WTC11 (cell line): ENCODE data around the gene EP300. TPM values are rescaled to one million over a fixed set of nuclear protein-coding genes. Genes with fewer than 3 reads are reported as not detected.
A peak's percentile ranks its signal among the peaks of the same experiment; 100 is the strongest.

Source experiments
- ATAC-seq: fragments of 200-7000 bp; cut with Tn5 transposase; 2 replicates; pipeline ENCODE4 v1.10.0; 2021; ENCODE audit warnings: mild to moderate bottlenecking, moderate library complexity
- CTCF ChIA-PET: fragments of 300-600 bp; sonication (Branson Sonifier 250); formaldehyde crosslinking; loops from one replicate; lab custom pipeline; 2021; ENCODE audit warnings: antibody characterized with exemption; lab: Charles Lee
- POLR2A ChIA-PET: fragments of 350-600 bp; sonication (Branson Sonifier 250); formaldehyde crosslinking; loops from one replicate; lab custom pipeline; 2021; ENCODE audit warnings: antibody characterized with exemption; lab: Charles Lee
- DNase-seq: peaks from one replicate; pipeline ENCODE4 v3.0.0; 2021; ENCODE audit warnings: low spot score
- H3K27ac Mint-ChIP-seq: 2 replicates; pipeline ENCODE4 v1.8.0; 2021; ENCODE audit warnings: mixed read lengths
- H3K27me3 Mint-ChIP-seq: 2 replicates; pipeline ENCODE4 v1.8.0; 2021; ENCODE audit warnings: low read depth, mild to moderate bottlenecking, moderate library complexity, mixed read lengths
- H3K36me3 Mint-ChIP-seq: 2 replicates; pipeline ENCODE4 v1.8.0; 2021; ENCODE audit warnings: mixed read lengths
- H3K4me1 Mint-ChIP-seq: 2 replicates; pipeline ENCODE4 v1.8.0; 2022; ENCODE audit warnings: mixed read lengths
- H3K4me3 Mint-ChIP-seq: 2 replicates; pipeline ENCODE4 v1.8.0; 2021; ENCODE audit warnings: mild to moderate bottlenecking, moderate library complexity, mixed read lengths
- H3K9me3 Mint-ChIP-seq: 2 replicates; pipeline ENCODE4 v1.8.0; 2021; ENCODE audit warnings: mixed read lengths
- CBFB ChIP-seq: sonication (generic); formaldehyde crosslinking; IDR thresholded peaks from 2 replicates; pipeline ENCODE4 v1.8.1; 2022; ENCODE audit warnings: mild to moderate bottlenecking, low read depth, missing genetic modification reagents
- E2F5 ChIP-seq: sonication (generic); formaldehyde crosslinking; IDR thresholded peaks from 2 replicates; pipeline ENCODE4 v1.8.1; 2022; ENCODE audit warnings: mild to moderate bottlenecking, moderate library complexity, missing genetic modification reagents
- ELF4 ChIP-seq: sonication (generic); formaldehyde crosslinking; IDR thresholded peaks from 2 replicates; pipeline ENCODE4 v1.8.1; 2022; ENCODE audit warnings: low read depth, mild to moderate bottlenecking, moderate library complexity, missing genetic modification reagents
- ERG ChIP-seq: fragments of 250-450 bp; sonication (Bioruptor Pico); IDR thresholded peaks from 2 replicates; pipeline ENCODE4 v1.8.0; 2021; ENCODE audit warnings: mild to moderate bottlenecking
- FOXK1 ChIP-seq: sonication (generic); formaldehyde crosslinking; IDR thresholded peaks from 2 replicates; pipeline ENCODE4 v1.8.0; 2022; ENCODE audit warnings: mild to moderate bottlenecking, moderate library complexity, missing genetic modification reagents
- FOXP4 ChIP-seq: sonication (generic); formaldehyde crosslinking; IDR thresholded peaks from 2 replicates; pipeline ENCODE4 v1.8.0; 2022; ENCODE audit warnings: mild to moderate bottlenecking, missing genetic modification reagents
- GTF2I ChIP-seq: fragments of 250-450 bp; sonication (Bioruptor Pico); conservative IDR thresholded peaks from 2 replicates; pipeline ENCODE4 v1.4.0; 2021; ENCODE audit warnings: mild to moderate bottlenecking
- MLX ChIP-seq: sonication (generic); formaldehyde crosslinking; IDR thresholded peaks from 2 replicates; pipeline ENCODE4 v1.8.1; 2023; ENCODE audit warnings: mild to moderate bottlenecking, missing genetic modification reagents, moderate library complexity
- NFYB ChIP-seq: sonication (generic); formaldehyde crosslinking; conservative IDR thresholded peaks from 2 replicates; pipeline ENCODE4 v1.8.0; 2022; ENCODE audit warnings: low read depth, missing genetic modification reagents
- NR2C2 ChIP-seq: sonication (generic); formaldehyde crosslinking; IDR thresholded peaks from 2 replicates; pipeline ENCODE4 v1.8.0; 2022; ENCODE audit warnings: mild to moderate bottlenecking, missing genetic modification reagents
- SMAD3 ChIP-seq: sonication (generic); formaldehyde crosslinking; IDR thresholded peaks from 2 replicates; pipeline ENCODE4 v1.8.0; 2022; ENCODE audit warnings: missing genetic modification reagents, mild to moderate bottlenecking, borderline replicate concordance
- SOX15 ChIP-seq: fragments of 250-450 bp; sonication (Bioruptor Pico); IDR thresholded peaks from 2 replicates; pipeline ENCODE4 v1.9.0; 2021; ENCODE audit warnings: mild to moderate bottlenecking
- SP1 ChIP-seq: sonication (generic); formaldehyde crosslinking; conservative IDR thresholded peaks from 2 replicates; pipeline ENCODE4 v1.8.1; 2022; ENCODE audit warnings: missing genetic modification reagents
- TEAD4 ChIP-seq: sonication (generic); formaldehyde crosslinking; IDR thresholded peaks from 2 replicates; pipeline ENCODE4 v1.8.0; 2022; ENCODE audit warnings: mild to moderate bottlenecking, missing genetic modification reagents
- TP53 ChIP-seq: sonication (generic); formaldehyde crosslinking; IDR thresholded peaks from 2 replicates; pipeline ENCODE4 v1.8.1; 2023; ENCODE audit warnings: mild to moderate bottlenecking, missing genetic modification reagents
- ZNF423 ChIP-seq: fragments of 250-450 bp; sonication (Bioruptor Pico); IDR thresholded peaks from 2 replicates; pipeline ENCODE4 v2.1.2; 2022; ENCODE audit warnings: mild to moderate bottlenecking, moderate library complexity
- ZSCAN18 ChIP-seq: fragments of 250-450 bp; sonication (Bioruptor Pico); IDR thresholded peaks from 2 replicates; pipeline ENCODE4 v2.1.2; 2022; ENCODE audit warnings: mild to moderate bottlenecking, moderate library complexity
- total RNA-seq: library from RNA; stranded (reverse); gene quantifications from 3 replicates; pipeline ENCODE4 v1.2.3, GENCODE V29; 2021

Gene EP300
- total RNA-seq, 1 experiment from 2014 or later, result 97.1 TPM

- ATAC-seq, result no peak
- ChIA-PET CTCF (interaction anchor here (0.6 kb wide), 1 partner anchor 650 kb away, joined by 4 read pairs; no protein-coding TSS in a partner anchor), POLR2A (interaction anchor here (0.6 to 0.7 kb wide), 2 partner anchors 46 to 48 kb away, joined by 3 to 4 read pairs; no protein-coding TSS in a partner anchor)
- H3K9me3 Mint-ChIP-seq, result no peaks in the 10 kb centered on the region
- no peak overlapping the region; the same call in 1 of the 2 replicates for H3K27ac Mint-ChIP-seq
- TF ChIP-seq SP1 (CRISPR knock-in tag) (no peak), TEAD4 (no peak), ZNF423 (no peak), ZSCAN18 (CRISPR knock-in tag) (no peak), SMAD3 (CRISPR knock-in tag) (no peak), E2F5 (no peak), NR2C2 (CRISPR knock-in tag) (no peak), TP53 (no peak), ERG (CRISPR knock-in tag) (no peak), FOXK1 (CRISPR knock-in tag) (no peak)
- H3K4me3 Mint-ChIP-seq, result peak overlapping the region; percentile 98
- H3K4me1 Mint-ChIP-seq, result peaks cover 48% of the 10 kb centered on the region
- DNase-seq, result no peak
- H3K27me3 Mint-ChIP-seq, result no peaks in the 10 kb centered on the region
- peaks cover 33% of the 10 kb centered on the region for H3K36me3 Mint-ChIP-seq
These were observed 4.4 kb downstream of the EP300 start for GRCh38 chr22:41096841-41097240.

GRCh38 chr22:41099036-41099435 lies 6.6 kb downstream of the EP300 start:
- POLR2A ChIA-PET, result no interaction called here
- TF ChIP-seq SP1 (CRISPR knock-in tag) (no peak), GTF2I (CRISPR knock-in tag) (no peak), NFYB (CRISPR knock-in tag) (no peak), SOX15 (CRISPR knock-in tag) (no peak), FOXP4 (no peak), CBFB (no peak), ELF4 (CRISPR knock-in tag) (no peak), MLX (no peak)
- TF ChIP-seq, all 79 proteins: peak for 0

More at GRCh38 chr22:41099036-41099435, 6.6 kb downstream of the EP300 start:
- peaks cover 51% of the 10 kb centered on the region for H3K4me1 Mint-ChIP-seq
- ATAC-seq (no peak), DNase-seq (no peak)
- H3K27ac Mint-ChIP-seq, result peak overlapping the region; percentile 12; the same call in 1 of the 2 replicates
- H3K4me3 Mint-ChIP-seq, result no peak overlapping the region
- H3K27me3 Mint-ChIP-seq, result no peaks in the 10 kb centered on the region
- peaks cover 31% of the 10 kb centered on the region for H3K36me3 Mint-ChIP-seq
- no peaks in the 10 kb centered on the region for H3K9me3 Mint-ChIP-seq
- CTCF ChIA-PET, result no interaction called here
